Testis (tissue), 2 donors: Measurements from ENCODE around the gene LSP1.

ENCODE experiments used
- CTCF ChIP-seq, 3 experiments: fragments of 450-650 bp in 2 of 3; fragments of 200-600 bp in 1 of 3; sonication (generic) in 1 of 3; IDR thresholded peaks; one replicate each; pipeline ENCODE4 v1.5.1; 2016 to 2019; ENCODE audit warnings: antibody characterized with exemption in 3 of 3, mild to moderate bottlenecking in 2 of 3, moderate library complexity in 1 of 3
- POLR2A ChIP-seq: fragments of 450-650 bp; IDR thresholded peaks from one replicate; pipeline ENCODE4 v1.6.1; 2017; ENCODE audit warnings: antibody characterized with exemption, mild to moderate bottlenecking, moderate library complexity

DNA sequence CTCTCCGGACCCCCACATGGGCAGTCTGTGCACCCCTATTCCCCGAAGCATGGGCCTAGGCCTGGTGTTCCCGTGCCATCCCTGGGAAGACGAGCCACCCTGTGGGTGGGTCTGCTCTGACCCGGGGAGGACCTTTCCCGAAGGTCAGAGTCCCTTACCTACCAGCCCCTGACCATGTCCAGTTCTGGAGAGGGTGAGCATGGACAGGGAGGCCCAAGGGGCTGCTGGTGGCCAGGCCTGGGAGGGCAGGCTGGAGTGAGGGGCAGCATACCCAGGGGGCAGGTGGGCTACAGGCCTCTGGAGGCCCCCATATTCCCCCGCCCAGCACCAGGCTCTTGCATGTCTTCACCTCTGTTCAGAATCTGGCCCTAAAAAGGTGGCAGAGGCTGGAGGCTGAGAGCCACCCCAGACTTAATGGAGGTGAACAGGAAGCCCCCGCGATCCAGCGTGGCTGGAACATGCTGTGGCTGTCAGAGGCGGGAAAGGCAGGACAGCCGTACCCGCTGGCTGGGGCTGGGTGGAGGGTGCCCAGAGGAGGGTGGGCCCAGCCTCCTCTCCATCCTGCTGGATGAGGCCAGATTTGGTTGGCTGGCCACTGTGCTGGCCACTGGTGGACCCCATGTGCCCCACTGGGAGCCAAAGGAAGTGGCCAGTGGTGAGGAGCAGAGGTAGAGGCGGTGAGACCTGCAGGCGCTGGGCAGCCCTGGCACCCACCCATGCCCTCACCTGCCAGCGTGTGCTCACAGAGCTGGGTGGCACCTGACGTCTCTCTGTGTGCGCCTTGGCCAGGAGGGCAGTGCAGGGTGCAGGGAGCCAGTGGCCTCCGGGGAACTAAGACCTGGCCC is 29.3 kb upstream of the LSP1 start:
- TF ChIP-seq POLR2A = no peak
- TF ChIP-seq CTCF (IDR thresholded peaks at IDR 0.05) = no peak
